ENCODE measurements around the gene NUDT16.

The NUDT16 gene

DNA sequence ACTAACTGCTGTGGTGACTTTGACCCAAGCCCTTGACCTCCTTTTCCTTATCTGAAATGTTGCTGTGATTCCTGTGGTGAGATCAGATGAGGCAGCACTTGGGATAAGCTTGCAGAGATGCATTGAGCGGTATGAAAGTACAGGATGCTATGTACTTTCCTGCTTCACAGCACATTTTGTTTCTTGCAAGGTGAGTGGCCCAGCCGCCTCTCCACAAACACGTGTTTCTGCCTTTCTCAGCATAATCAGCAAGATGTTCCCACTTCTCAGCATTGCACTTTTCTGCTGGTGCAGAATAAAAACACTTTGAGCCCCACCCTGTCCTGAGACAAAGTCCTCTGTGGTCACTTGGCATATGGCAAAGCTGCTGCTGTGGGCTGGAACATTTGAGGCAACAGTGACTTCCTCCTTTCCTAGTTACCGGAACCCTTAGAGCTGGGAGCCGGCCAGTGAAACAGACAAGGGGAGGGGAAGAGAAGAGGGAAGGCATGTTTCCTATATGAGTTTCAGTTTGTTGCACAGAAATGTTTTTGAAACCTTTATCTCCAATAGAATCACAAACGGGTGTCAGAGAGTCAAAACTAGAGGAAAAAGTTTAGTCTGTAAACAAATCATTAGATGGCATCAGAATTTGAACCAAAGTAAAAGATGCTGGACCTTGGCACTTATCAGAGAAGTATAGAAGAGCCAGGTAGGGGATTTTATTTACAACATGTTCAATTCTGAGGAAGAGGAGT lies 5.0 kb downstream of the NUDT16 start:
- DNase-seq (ENCODE audit: low read depth in 2 of 2) = no peak

- no peak for DNase-seq (ENCODE audit: low read depth in 2 of 2)
Measured at GRCh38 chr3:131387796-131388489, 6.4 kb downstream of the NUDT16 start.

DNA sequence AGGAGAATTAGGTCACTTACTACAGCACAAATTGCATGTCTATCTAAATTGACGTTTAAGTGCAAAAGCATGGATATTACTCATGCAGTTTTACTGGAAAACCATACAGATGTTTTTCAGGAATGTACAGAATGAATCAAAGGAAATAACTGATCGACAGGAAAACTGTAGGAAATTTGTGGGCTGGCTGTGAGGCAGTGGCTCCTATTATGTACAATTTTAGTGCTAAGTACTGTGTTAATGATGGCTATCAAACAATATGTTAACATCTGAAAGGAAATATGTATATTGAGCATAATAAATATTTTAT lies 6.9 kb downstream of the NUDT16 start:
- no peak for DNase-seq (ENCODE audit: low read depth in 2 of 2)

DNA sequence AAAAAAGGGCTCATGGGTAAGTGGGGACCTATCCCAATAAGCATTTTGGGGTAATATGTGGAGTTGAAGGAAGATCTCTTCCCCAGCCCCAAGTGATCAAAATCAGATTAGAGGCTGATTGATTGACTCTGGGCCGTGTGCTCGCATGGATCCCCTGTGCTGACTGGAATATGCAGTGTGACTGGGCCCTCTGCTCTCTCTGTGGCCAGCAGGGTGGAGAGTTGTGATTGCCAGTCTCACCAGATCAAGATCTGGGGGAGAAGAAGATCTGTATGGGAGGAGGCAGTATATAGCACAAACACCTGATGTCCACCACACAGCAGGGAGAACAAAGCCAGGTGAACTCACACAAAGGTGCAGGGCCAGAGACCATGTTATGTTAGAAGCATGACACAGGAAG lies 8.8 kb downstream of the NUDT16 start:
- DNase-seq (ENCODE audit: low read depth in 2 of 2) = no peak

GRCh38 chr3:131393051-131393450 lies 11.5 kb downstream of the NUDT16 start:
- DNase-seq (ENCODE audit: low read depth in 2 of 2) = no peak

DNA sequence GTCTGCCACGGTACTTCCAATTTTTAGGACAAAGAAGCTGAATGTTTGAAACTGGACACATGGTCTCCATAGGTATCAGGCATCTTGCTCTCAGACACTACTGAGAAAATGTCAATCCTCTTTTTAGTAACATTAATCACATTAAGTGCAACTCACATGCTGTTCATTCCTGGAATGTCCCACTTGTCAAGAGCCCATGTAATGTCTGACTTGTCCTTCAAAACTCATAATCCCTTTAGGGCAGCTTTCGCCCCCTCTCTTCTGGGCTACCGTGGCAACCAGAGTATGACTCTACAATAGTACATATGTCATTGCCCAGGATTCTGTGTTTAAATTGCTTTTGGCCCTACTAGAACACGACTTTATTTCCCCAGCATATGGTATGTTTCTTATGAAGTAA lies 12.3 kb downstream of the NUDT16 start:
- DNase-seq (ENCODE audit: low read depth in 2 of 2) = no peak

DNA sequence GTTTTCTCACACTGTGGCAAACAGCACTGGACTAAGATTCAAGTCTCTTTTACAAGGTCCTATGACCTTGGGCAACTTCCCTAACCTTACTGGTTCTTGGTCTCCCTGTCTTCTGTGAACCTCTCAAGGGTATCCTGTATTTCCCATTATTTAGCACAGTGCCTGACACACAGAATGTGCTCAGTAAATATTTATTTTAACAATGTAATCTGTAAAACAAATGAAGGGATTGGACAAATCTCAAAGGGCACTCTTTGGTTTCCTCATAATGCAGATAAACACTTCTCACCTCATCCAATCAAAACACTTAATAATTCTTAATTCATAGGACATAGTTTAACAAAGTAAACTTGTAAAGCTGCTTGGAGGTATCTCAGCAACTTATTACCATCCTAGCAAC lies 12.8 kb downstream of the NUDT16 start:
- DNase-seq (ENCODE audit: low read depth in 2 of 2) = no peak

DNA sequence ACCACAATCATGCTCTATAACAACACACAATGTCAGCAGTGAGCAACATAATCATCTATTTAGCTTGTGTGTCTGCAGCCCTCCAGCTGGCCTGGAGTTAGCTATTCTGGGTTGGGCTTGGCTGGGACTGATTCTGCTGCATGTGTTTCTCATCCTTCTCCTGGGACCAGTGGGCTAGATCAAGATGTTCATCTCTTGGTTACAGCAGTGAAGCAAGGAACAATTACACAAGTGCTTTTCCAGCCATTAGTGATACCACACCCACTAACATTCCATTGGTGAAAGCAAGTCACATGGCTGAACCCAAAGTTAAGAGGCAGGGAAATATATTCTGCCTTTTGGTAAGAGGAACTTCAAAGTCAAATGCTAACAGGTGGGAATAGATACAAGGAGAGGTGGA lies 14.6 kb downstream of the NUDT16 start:
- DNase-seq (ENCODE audit: low read depth in 2 of 2) = no peak

DNA sequence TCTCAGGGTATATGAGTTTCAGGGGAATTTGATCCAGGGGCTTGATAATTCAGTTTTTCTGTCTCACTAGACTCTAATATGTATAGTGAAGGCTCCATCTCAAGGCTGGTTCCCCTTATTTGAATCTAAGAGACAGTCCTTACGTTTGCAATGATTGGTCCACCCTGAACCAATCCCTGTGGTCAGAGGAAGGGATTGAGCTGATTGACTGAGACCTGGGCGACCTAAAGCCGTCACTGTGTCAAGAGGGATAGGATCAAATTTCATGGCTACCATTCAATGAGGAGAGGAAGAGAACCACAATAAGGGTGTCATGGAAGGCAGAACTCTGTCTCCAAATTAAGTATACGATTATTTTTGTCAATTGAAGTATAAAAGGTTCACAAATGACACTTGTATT lies 16.3 kb downstream of the NUDT16 start:
- no peak for DNase-seq (ENCODE audit: low read depth in 2 of 2)

- no peak for DNase-seq (ENCODE audit: low read depth in 2 of 2)
Measured at GRCh38 chr3:131401978-131402377, 20.4 kb downstream of the NUDT16 start.

GRCh38 chr3:131402391-131403039 lies 20.9 kb downstream of the NUDT16 start:
- DNase-seq (ENCODE audit: low read depth in 2 of 2) = no peak

GRCh38 chr3:131403216-131403895 lies 21.8 kb downstream of the NUDT16 start:
- no peak for DNase-seq (ENCODE audit: low read depth in 2 of 2)

DNA sequence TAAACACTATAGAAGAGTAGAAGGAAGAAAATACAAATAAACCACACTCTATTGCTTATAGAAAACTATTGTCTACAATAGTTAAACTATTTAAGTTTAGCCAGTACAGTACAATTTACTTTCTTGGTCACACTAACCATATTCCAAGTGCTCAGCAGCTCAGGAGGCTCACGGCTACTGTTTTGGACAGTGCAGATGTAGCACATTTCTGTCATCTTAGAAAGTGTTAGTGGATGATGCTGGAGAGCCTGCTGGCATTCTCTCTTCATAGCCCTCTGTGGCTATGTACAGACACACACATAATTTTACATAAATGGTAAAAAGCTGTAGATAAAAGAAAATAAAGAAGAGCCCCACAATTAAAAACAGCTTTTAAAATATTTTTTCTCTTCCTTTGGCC lies 23.8 kb downstream of the NUDT16 start:
- DNase-seq (ENCODE audit: low read depth in 2 of 2) = no peak

- DNase-seq (ENCODE audit: low read depth in 2 of 2) = no peak
Measured at GRCh38 chr3:131406274-131406673, 24.7 kb downstream of the NUDT16 start.

- DNase-seq (ENCODE audit: low read depth in 2 of 2) = no peak
Measured at GRCh38 chr3:131417751-131418150, 36.2 kb downstream of the NUDT16 start.

DNA sequence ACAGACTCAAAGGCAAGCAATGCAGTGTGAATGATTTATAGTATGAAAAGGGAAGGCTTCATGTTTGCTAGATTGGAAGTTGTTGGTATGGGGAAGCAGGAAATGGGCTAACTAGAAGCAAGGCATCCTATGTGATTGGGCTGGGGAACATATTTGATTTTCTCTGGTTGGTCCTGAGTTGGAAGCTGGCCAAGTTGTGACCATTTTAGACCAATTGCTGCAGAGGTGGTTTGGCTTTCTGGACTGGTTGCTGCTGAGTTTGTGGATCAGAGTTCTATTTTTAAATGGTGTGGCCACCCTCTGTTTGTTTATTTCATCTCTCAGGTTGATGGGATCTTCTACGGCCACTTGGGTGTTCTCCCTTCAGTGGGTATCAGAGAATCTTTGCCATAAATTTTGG lies 39.7 kb downstream of the NUDT16 start:
- DNase-seq (ENCODE audit: low read depth in 2 of 2) = no peak

DNA sequence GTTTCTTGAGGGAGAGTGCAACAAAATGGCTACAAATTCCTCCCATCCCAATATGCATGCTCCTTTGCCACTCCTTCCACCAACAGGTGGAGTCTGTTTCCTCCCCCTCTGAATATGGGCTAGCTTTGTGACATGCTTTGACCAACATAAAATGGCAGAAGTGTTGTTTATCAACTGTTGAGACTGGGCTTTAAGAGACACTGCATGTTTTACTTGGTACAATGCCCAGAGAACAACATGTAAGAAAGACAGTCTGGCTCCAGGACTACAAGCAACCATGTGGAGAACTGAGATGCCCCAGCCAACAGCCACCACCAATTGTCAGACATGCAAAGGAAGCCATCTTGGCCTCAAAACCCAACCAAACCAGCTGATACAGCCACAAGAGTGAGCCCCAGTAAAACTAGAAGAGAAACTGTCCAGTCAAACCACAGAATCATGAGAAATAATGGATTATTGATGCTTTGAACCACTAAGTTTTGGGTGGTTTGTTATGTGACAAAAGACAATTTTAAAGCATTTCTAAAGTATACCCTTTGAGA lies 40.5 kb downstream of the NUDT16 start:
- DNase-seq (ENCODE audit: low read depth in 2 of 2) = no peak

- DNase-seq (ENCODE audit: low read depth in 2 of 2) = no peak
Measured at GRCh38 chr3:131427226-131427625, 45.7 kb downstream of the NUDT16 start.

GRCh38 chr3:131431754-131432153 lies 50.2 kb downstream of the NUDT16 start:
- DNase-seq (ENCODE audit: low read depth in 2 of 2) = no peak

DNA sequence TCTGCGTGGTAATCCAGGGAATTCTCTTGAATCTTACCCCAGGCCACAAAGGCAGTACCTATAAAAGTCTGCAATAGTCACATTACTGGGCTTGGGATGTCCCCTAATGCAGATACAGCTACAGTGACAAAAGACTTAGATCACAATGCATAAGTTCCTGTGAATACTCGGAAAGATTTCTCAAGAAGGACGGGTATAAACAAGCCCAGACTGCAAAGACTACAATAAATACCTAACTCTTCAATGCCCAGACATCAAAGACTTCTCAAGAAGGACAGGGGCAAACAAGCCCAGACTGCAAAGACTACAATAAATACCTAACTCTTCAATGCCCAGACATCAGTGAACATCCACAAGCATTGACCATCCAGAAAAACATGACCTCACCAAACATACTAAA lies 50.9 kb downstream of the NUDT16 start:
- no peak for DNase-seq (ENCODE audit: low read depth in 2 of 2)

DNA sequence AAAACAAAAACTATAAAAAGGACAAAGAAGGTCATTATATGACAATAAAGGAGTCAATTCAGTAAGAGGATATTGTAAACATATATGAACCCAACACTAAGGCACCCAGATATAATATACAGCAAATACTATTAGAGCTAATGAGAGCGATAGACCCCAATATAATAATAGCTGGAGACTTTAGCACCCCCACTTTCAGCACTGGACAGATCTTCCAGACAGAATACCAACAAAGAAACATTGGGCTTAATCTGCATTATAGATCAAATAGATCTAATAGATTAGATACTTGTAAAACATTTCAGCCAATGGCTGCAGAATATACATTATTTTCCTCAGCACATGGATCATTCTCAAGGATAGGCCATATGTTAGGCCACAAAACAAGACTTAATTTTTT lies 53.4 kb downstream of the NUDT16 start:
- DNase-seq (ENCODE audit: low read depth in 2 of 2) = no peak
